ENCODE measurements around the gene PRICKLE2. TPM values are rescaled to one million over a fixed set of nuclear protein-coding genes. Genes with fewer than 3 reads are reported as not detected.

PRICKLE2 gene
- total RNA-seq, 6 experiments from 2014 or later: 2.4 to 4.4 (median 3.3) TPM

GRCh38 chr3:64166584-64167162 is 58.6 kb downstream of the PRICKLE2 start:
- Histone ChIP-seq H3K4me3 (no peak overlapping the region), H3K9me3 (no peaks in the 10 kb centered on the region), H3K27ac (no peak overlapping the region), H3K4me1 (no peaks in the 10 kb centered on the region), H3K36me3 (no peaks in the 10 kb centered on the region), H3K27me3 (no peaks in the 10 kb centered on the region)
- TF ChIP-seq CTCF (IDR thresholded peaks at IDR 0.05) (peak in 1 of 4 donors; percentile 10), POLR2A (IDR thresholded peaks at IDR 0.05) (no peak)
- no peak for ATAC-seq
- intact Hi-C loops (cut with DNase I): no loop called here
- DNase-seq: no peak
- 89% methylated on average over 2 of the region's 4 CpGs for WGBS (ENCODE audit: insufficient coverage, low coverage, low lambda C conversion rate, missing lambda C conversion rate)

GRCh38 chr3:64164349-64164748 is 60.9 kb downstream of the PRICKLE2 start:
- DNase-seq: no peak
- WGBS (ENCODE audit: insufficient coverage, low coverage, low lambda C conversion rate, missing lambda C conversion rate): 79% methylated on average over 2 of the region's 2 CpGs
- H3K9me3 ChIP-seq: no peaks in the 10 kb centered on the region
- ATAC-seq: no peak
- no peak overlapping the region for H3K27ac ChIP-seq
- no peak overlapping the region for H3K4me3 ChIP-seq
- no peaks in the 10 kb centered on the region for H3K4me1 ChIP-seq
- TF ChIP-seq CTCF (IDR thresholded peaks at IDR 0.05) (no peak), POLR2A (IDR thresholded peaks at IDR 0.05) (no peak)
- H3K36me3 ChIP-seq: no peaks in the 10 kb centered on the region
- intact Hi-C loops (cut with DNase I): no loop called here
- H3K27me3 ChIP-seq: no peaks in the 10 kb centered on the region

- no peak overlapping the region for H3K4me3 ChIP-seq
- WGBS (ENCODE audit: insufficient coverage, low coverage, low lambda C conversion rate, missing lambda C conversion rate): 74% methylated on average over 4 of the region's 4 CpGs
- no peak for DNase-seq
- intact Hi-C loops (cut with DNase I): no loop called here
- H3K4me1 ChIP-seq: no peaks in the 10 kb centered on the region
- ATAC-seq: no peak
- H3K36me3 ChIP-seq: no peaks in the 10 kb centered on the region
- no peak overlapping the region for H3K27ac ChIP-seq
- no peaks in the 10 kb centered on the region for H3K9me3 ChIP-seq
- H3K27me3 ChIP-seq: no peaks in the 10 kb centered on the region
- TF ChIP-seq CTCF (IDR thresholded peaks at IDR 0.05): no peak
- TF ChIP-seq POLR2A (IDR thresholded peaks at IDR 0.05): no peak
Measured at GRCh38 chr3:64163755-64164148, 61.5 kb downstream of the PRICKLE2 start.

GRCh38 chr3:64163019-64163754 is 62.1 kb downstream of the PRICKLE2 start:
- TF ChIP-seq CTCF (IDR thresholded peaks at IDR 0.05) (no peak), POLR2A (IDR thresholded peaks at IDR 0.05) (no peak)
- intact Hi-C loops (cut with DNase I): no loop called here
- H3K27me3 ChIP-seq: no peaks in the 10 kb centered on the region
- H3K36me3 ChIP-seq: no peaks in the 10 kb centered on the region
- H3K27ac ChIP-seq: no peak overlapping the region
- no peak overlapping the region for H3K4me3 ChIP-seq
- no peak for ATAC-seq
- WGBS (ENCODE audit: insufficient coverage, low coverage, low lambda C conversion rate, missing lambda C conversion rate): 88% methylated on average over 5 of the region's 8 CpGs
- H3K9me3 ChIP-seq: no peaks in the 10 kb centered on the region
- no peaks in the 10 kb centered on the region for H3K4me1 ChIP-seq
- no peak for DNase-seq

Measured in right lobe of liver (tissue), 6 donors.